NCI-H446 treated with DMSO at 0.1 percent for 48 hours (cell line): ENCODE data around the gene SPDYE4.

ENCODE experiments used
- DNase-seq: peaks from one replicate; lab custom pipeline; 2025; lab: John Stamatoyannopoulos, UW

Gene SPDYE4

GRCh38 chr17:8711291-8711690 is 47.1 kb downstream of the SPDYE4 start:
- no peak for DNase-seq

- DNase-seq: no peak
Observed at GRCh38 chr17:8710813-8711212, 47.5 kb downstream of the SPDYE4 start.

GRCh38 chr17:8709006-8709405 is 49.3 kb downstream of the SPDYE4 start:
- no peak for DNase-seq

GRCh38 chr17:8708025-8708461 is 50.3 kb downstream of the SPDYE4 start:
- DNase-seq: no peak

- DNase-seq: no peak
Observed at GRCh38 chr17:8707332-8708024, 50.9 kb downstream of the SPDYE4 start.

GRCh38 chr17:8706431-8706830 is 51.9 kb downstream of the SPDYE4 start:
- DNase-seq: no peak

- no peak for DNase-seq
Observed at GRCh38 chr17:8705427-8705826, 52.9 kb downstream of the SPDYE4 start.

- no peak for DNase-seq
Observed at GRCh38 chr17:8703001-8703400, 55.3 kb downstream of the SPDYE4 start.

GRCh38 chr17:8701754-8702153 is 56.6 kb downstream of the SPDYE4 start:
- no peak for DNase-seq

- DNase-seq: no peak
Observed at GRCh38 chr17:8701221-8701620, 57.1 kb downstream of the SPDYE4 start.
